Dedifferentiated amniotic fluid mesenchymal stem cell (primary cell): ENCODE measurements around the gene GAS6.

Experiments used
- DNase-seq: peaks from one replicate; pipeline ENCODE4 v3.0.0-alpha.2; 2016; ENCODE audit errors: extremely low spot score

Gene GAS6

GRCh38 chr13:113887700-113888201 lies 23.9 kb upstream of the GAS6 start:
- peak; percentile 55 for DNase-seq

- DNase-seq, result no peak
Observed at GRCh38 chr13:113886561-113887112, 22.8 kb upstream of the GAS6 start.

- DNase-seq, result no peak
Observed at GRCh38 chr13:113884821-113885220, 20.9 kb upstream of the GAS6 start.

GRCh38 chr13:113883921-113884804 lies 20.3 kb upstream of the GAS6 start:
- DNase-seq, result no peak

GRCh38 chr13:113883314-113883811 lies 19.5 kb upstream of the GAS6 start:
- DNase-seq, result no peak

GRCh38 chr13:113882716-113883115 lies 18.8 kb upstream of the GAS6 start:
- DNase-seq, result no peak

- no peak for DNase-seq
Observed at GRCh38 chr13:113882267-113882630, 18.4 kb upstream of the GAS6 start.

- no peak for DNase-seq
Observed at GRCh38 chr13:113881614-113882266, 17.9 kb upstream of the GAS6 start.

- DNase-seq, result no peak
Observed at GRCh38 chr13:113880651-113881611, 17.1 kb upstream of the GAS6 start.

- DNase-seq, result no peak
Observed at GRCh38 chr13:113879494-113880360, 15.9 kb upstream of the GAS6 start.

GRCh38 chr13:113879017-113879416 lies 15.1 kb upstream of the GAS6 start:
- no peak for DNase-seq

- no peak for DNase-seq
Observed at GRCh38 chr13:113877149-113877990, 13.5 kb upstream of the GAS6 start.

- no peak for DNase-seq
Observed at GRCh38 chr13:113876346-113877148, 12.7 kb upstream of the GAS6 start.

- no peak for DNase-seq
Observed at GRCh38 chr13:113875837-113876281, 12.0 kb upstream of the GAS6 start.

GRCh38 chr13:113875429-113875815 lies 11.5 kb upstream of the GAS6 start:
- DNase-seq, result no peak

GRCh38 chr13:113874579-113875428 lies 10.9 kb upstream of the GAS6 start:
- DNase-seq, result no peak

GRCh38 chr13:113874177-113874576 lies 10.3 kb upstream of the GAS6 start:
- DNase-seq, result no peak

- DNase-seq, result no peak
Observed at GRCh38 chr13:113869263-113869662, 5.4 kb upstream of the GAS6 start.
